ENCODE measurements around the gene DNM3.

DNA sequence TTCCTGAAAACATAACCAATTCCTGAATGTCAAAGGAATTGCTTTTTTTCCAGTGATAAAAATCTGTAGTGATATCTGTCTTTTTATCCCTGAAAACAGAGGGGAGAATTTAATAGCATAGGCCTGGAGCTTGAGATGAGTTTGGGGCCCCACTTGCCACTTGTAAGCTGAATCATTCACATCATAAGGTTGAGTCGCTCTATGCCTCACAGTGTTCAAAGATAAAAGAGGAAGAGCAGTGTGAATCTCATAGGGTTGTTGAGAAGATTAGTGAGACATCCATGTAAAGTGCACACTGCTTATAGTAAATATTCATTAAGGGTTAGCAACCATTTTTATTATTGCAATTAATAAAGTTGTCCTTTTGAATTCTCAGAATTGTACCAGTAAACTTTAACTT, 271.3 kb downstream of the DNM3 start:
- TF ChIP-seq RFX5 (IDR thresholded peaks at IDR 0.05; ENCODE audit: low read depth, low read length) (no peak), USF2 (IDR thresholded peaks at IDR 0.05; ENCODE audit: borderline replicate concordance, low read depth, low read length) (no peak), BRCA1 (IDR thresholded peaks at IDR 0.05; ENCODE audit: low read depth, low read length) (no peak), EZH2 (IDR thresholded peaks at IDR 0.05; ENCODE audit: borderline replicate concordance, control insufficient read depth, low read depth, low read length) (no peak), DPF2 (IDR thresholded peaks at IDR 0.05) (no peak), POLR2A (IDR thresholded peaks at IDR 0.05; ENCODE audit: low read depth, low read length) (no peak), FOS (IDR thresholded peaks at IDR 0.05; ENCODE audit: borderline replicate concordance, extremely low read depth, insufficient read length) (no peak), FOXM1 (IDR thresholded peaks at IDR 0.05; ENCODE audit: low read depth, low read length) (no peak), RELA (IDR thresholded peaks at IDR 0.05; ENCODE audit: borderline replicate concordance, partially characterized antibody) (no peak), CTCF (IDR thresholded peaks at IDR 0.05 in 2 of 3, conservative IDR thresholded peaks at IDR 0.05 in 1 of 3; ENCODE audit: control insufficient read depth in 2 of 3, extremely low read depth in 1 of 3, insufficient read depth in 1 of 3, low read depth in 3 of 3, low read length in 3 of 3) (no peak), YBX1 (IDR thresholded peaks at IDR 0.05) (no peak), SP1 (IDR thresholded peaks at IDR 0.05; ENCODE audit: low read depth, low read length) (no peak)

Measured in GM12878 (cell line).